Mammary epithelial cell (primary cell): Measurements from ENCODE around the gene LHX4.

Experiments
- EZH2 ChIP-seq: IDR thresholded peaks from 2 replicates; pipeline ENCODE4 v1.6.1; 2012; ENCODE audit warnings: low read length, inconsistent platforms, borderline replicate concordance
- TF ChIP-seq, protein P1 (sequence below), 2 donors: IDR thresholded peaks in 1 of 2; conservative IDR thresholded peaks in 1 of 2; 2 replicates each; pipeline ENCODE4 v1.5.1; 2011 to 2012; ENCODE audit warnings: inconsistent platforms in 2 of 2, low read length in 2 of 2, mild to moderate bottlenecking in 2 of 2, control low read depth in 1 of 2, low read depth in 1 of 2; ENCODE audit not compliant: insufficient read depth in 1 of 2; ENCODE audit errors: extremely low read depth in 1 of 2

DNA sequence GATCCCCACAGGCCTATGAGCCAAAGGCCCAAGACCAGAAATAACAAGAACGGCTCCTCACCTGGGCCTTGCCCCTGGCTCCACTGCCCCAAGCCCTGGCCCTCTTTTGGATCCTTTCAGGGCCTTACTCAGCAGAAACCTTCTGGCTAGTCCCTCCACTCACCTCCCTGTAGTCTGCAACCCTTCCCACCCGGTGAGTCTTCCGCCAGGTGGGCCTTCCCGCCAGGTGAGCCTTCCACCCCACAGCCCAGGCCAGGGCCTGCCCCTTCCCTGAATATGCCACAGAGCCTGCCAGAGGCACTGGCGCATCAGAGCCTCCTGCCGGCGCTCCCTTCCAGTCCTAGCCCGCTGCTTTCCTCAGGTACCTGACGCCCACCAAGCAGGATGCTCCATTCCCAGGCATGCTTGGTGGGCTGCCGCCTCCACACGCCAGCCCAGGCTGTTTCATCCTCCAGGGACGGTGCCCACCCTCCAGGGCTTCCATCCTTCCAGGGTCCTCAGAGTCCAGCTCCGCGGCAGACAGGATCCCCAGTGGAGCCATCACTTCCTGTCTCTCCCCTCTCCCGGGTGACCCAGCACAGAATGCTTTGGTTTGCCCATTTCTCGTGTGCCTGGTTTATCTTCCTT, 20.9 kb downstream of the LHX4 start:
- TF ChIP-seq, protein P1, sequence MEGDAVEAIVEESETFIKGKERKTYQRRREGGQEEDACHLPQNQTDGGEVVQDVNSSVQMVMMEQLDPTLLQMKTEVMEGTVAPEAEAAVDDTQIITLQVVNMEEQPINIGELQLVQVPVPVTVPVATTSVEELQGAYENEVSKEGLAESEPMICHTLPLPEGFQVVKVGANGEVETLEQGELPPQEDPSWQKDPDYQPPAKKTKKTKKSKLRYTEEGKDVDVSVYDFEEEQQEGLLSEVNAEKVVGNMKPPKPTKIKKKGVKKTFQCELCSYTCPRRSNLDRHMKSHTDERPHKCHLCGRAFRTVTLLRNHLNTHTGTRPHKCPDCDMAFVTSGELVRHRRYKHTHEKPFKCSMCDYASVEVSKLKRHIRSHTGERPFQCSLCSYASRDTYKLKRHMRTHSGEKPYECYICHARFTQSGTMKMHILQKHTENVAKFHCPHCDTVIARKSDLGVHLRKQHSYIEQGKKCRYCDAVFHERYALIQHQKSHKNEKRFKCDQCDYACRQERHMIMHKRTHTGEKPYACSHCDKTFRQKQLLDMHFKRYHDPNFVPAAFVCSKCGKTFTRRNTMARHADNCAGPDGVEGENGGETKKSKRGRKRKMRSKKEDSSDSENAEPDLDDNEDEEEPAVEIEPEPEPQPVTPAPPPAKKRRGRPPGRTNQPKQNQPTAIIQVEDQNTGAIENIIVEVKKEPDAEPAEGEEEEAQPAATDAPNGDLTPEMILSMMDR (conservative IDR thresholded peaks at IDR 0.05 in 1 of 2, IDR thresholded peaks at IDR 0.05 in 1 of 2; ENCODE audit: extremely low read depth in 1 of 2, insufficient read depth in 1 of 2, low read depth in 1 of 2, low read length in 2 of 2), result no peak
- TF ChIP-seq EZH2, result no peak
